ENCODE measurements around the gene PALD1.

PALD1 gene

DNA sequence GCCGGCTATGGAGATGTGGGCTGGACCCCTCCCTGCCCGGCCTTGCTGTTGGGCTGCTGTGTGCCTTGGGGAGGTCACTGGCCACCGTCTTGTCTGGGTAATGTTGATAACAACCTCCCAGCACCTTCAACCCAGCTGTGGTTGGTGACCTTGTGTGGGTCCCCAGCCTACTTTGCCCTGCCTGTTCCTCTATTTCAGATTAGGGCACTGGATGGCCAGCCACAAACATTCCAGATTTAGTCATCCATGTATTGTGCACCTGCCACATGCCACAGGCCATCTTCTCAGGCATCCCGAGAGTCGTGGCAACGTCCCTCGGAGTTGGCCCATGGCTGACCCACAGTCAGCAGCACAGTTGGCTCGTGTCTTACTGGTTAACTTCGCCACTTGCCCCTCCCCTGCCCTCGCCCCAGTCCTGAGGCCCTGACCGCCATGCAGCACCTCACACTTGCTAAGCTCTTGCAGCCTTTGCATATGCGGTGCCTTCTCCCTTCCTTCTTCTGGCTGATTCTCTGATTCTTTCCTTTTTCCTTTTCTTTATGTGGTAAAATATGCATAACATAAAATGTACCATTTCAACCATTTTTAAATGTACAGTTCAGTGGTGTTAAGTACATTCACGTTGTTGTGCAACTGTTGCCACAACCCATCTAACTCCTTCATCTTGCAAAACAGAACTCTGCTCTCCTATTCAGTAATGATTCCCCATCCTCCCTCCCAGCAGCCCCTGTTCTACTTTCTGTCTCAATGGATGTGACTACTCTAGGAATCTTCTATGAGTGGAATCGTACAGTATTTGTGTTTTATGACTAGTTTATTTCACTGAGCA, 63.4 kb downstream of the PALD1 start:
- Histone ChIP-seq H4K20me1 (ENCODE audit: control insufficient read depth, insufficient read depth, low read depth, low read length) (no peaks in the 10 kb centered on the region; the same call in 1 of the 2 replicates), H3K9me2 (replicated peaks; ENCODE audit: control insufficient read depth, low read length) (no peaks in the 10 kb centered on the region), H3K4me1 (ENCODE audit: control insufficient read depth, low read length) (peaks cover 29% of the 10 kb centered on the region), H3K4me3 (ENCODE audit: low read length) (no peak overlapping the region), H3K9me3 (ENCODE audit: control insufficient read depth, insufficient read depth, low read length) (no peaks in the 10 kb centered on the region), H3K36me3 (ENCODE audit: control insufficient read depth, low read length) (peaks cover 69% of the 10 kb centered on the region), H3K27ac (ENCODE audit: low read depth, low read length) (no peak overlapping the region), H3K79me2 (ENCODE audit: control insufficient read depth, low read length) (no peaks in the 10 kb centered on the region), H3K27me3 (ENCODE audit: control insufficient read depth, low read length) (no peaks in the 10 kb centered on the region), H3F3A (ENCODE audit: control insufficient read depth, insufficient read depth) (no peaks in the 10 kb centered on the region), H3K4me2 (ENCODE audit: low read length) (no peak overlapping the region)
- TF ChIP-seq, protein P1, sequence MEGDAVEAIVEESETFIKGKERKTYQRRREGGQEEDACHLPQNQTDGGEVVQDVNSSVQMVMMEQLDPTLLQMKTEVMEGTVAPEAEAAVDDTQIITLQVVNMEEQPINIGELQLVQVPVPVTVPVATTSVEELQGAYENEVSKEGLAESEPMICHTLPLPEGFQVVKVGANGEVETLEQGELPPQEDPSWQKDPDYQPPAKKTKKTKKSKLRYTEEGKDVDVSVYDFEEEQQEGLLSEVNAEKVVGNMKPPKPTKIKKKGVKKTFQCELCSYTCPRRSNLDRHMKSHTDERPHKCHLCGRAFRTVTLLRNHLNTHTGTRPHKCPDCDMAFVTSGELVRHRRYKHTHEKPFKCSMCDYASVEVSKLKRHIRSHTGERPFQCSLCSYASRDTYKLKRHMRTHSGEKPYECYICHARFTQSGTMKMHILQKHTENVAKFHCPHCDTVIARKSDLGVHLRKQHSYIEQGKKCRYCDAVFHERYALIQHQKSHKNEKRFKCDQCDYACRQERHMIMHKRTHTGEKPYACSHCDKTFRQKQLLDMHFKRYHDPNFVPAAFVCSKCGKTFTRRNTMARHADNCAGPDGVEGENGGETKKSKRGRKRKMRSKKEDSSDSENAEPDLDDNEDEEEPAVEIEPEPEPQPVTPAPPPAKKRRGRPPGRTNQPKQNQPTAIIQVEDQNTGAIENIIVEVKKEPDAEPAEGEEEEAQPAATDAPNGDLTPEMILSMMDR (IDR thresholded peaks at IDR 0.05; ENCODE audit: low read depth, low read length, poor library complexity, severe bottlenecking) = no peak

DNA sequence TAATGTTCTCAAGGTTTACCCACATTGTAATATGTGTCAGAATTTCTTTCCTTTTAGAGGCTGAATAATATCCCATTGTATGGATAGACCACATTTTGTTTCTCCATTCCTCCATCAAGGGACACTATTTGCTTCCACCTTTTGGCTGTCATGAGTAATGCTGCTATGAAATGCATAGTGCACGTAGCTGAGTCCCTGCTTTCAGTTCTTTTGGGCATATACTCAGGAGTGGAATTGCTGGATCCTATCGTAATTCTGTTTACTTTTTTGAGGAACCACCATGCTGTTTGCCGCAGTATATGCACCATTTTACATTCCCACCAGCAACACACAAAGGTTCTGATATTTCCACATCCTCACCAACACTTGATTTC, 64.0 kb downstream of the PALD1 start:
- H3K27me3 ChIP-seq (ENCODE audit: control insufficient read depth, low read length) = no peaks in the 10 kb centered on the region
- no peak overlapping the region for H3K4me2 ChIP-seq (ENCODE audit: low read length)
- H3F3A ChIP-seq (ENCODE audit: control insufficient read depth, insufficient read depth) = no peaks in the 10 kb centered on the region
- H3K36me3 ChIP-seq (ENCODE audit: control insufficient read depth, low read length) = peaks cover 68% of the 10 kb centered on the region
- no peaks in the 10 kb centered on the region for H3K79me2 ChIP-seq (ENCODE audit: control insufficient read depth, low read length)
- H3K9me2 ChIP-seq (replicated peaks; ENCODE audit: control insufficient read depth, low read length) = no peaks in the 10 kb centered on the region
- peaks cover 29% of the 10 kb centered on the region for H3K4me1 ChIP-seq (ENCODE audit: control insufficient read depth, low read length)
- no peaks in the 10 kb centered on the region; the same call in 1 of the 2 replicates for H4K20me1 ChIP-seq (ENCODE audit: control insufficient read depth, insufficient read depth, low read depth, low read length)
- no peak overlapping the region for H3K4me3 ChIP-seq (ENCODE audit: low read length)
- H3K9me3 ChIP-seq (ENCODE audit: control insufficient read depth, insufficient read depth, low read length) = no peaks in the 10 kb centered on the region
- no peak for TF ChIP-seq EZH2phosphoT487 (IDR thresholded peaks at IDR 0.05; ENCODE audit: borderline replicate concordance, low read length)
- TF ChIP-seq, protein P1 (IDR thresholded peaks at IDR 0.05; ENCODE audit: low read depth, low read length, poor library complexity, severe bottlenecking) = peak; percentile 19
- H3K27ac ChIP-seq (ENCODE audit: low read depth, low read length) = no peak overlapping the region

DNA sequence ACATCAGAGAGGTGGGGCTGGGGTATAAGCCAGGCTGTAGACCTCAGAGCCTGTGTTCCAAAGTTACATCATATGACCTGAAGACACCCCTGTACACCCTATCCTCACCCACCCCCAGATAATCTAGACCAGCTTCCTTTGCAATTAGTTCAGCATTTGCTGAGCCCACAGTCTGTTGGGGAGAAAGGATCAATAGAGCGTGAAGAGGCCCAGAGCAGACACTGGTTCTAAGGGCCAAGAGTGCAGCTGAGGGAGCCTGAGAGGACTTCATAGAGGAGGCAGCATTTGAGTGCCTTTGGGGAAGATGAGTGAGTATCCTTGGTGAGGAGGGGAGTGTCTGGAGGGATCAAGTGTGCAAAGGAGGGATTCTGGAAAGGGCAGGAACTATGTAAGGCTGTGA, 65.3 kb downstream of the PALD1 start:
- no peaks in the 10 kb centered on the region for H3K27me3 ChIP-seq (ENCODE audit: control insufficient read depth, low read length)
- peaks cover 29% of the 10 kb centered on the region for H3K4me1 ChIP-seq (ENCODE audit: control insufficient read depth, low read length)
- H3F3A ChIP-seq (ENCODE audit: control insufficient read depth, insufficient read depth) = no peaks in the 10 kb centered on the region
- no peaks in the 10 kb centered on the region for H3K79me2 ChIP-seq (ENCODE audit: control insufficient read depth, low read length)
- no peaks in the 10 kb centered on the region; the same call in 1 of the 2 replicates for H4K20me1 ChIP-seq (ENCODE audit: control insufficient read depth, insufficient read depth, low read depth, low read length)
- H3K9me2 ChIP-seq (replicated peaks; ENCODE audit: control insufficient read depth, low read length) = no peaks in the 10 kb centered on the region
- peaks cover 57% of the 10 kb centered on the region for H3K36me3 ChIP-seq (ENCODE audit: control insufficient read depth, low read length)
- no peak for TF ChIP-seq EZH2phosphoT487 (IDR thresholded peaks at IDR 0.05; ENCODE audit: borderline replicate concordance, low read length)
- TF ChIP-seq, protein P1 (IDR thresholded peaks at IDR 0.05; ENCODE audit: low read depth, low read length, poor library complexity, severe bottlenecking) = no peak
- H3K4me2 ChIP-seq (ENCODE audit: low read length) = no peak overlapping the region
- H3K27ac ChIP-seq (ENCODE audit: low read depth, low read length) = no peak overlapping the region
- H3K4me3 ChIP-seq (ENCODE audit: low read length) = no peak overlapping the region
- H3K9me3 ChIP-seq (ENCODE audit: control insufficient read depth, insufficient read depth, low read length) = no peaks in the 10 kb centered on the region

All from DOHH2 (cell line).